Measurements from ENCODE around the gene PLBD2.

Gene PLBD2

GRCh38 chr12:113358381-113359132 is at the start of gene PLBD2:
Gene PLBD2 (plus strand): TSS chr12:113358587. CDS start chr12:113358601, 14 bp downstream.
- peak; percentile 92 to 96 (median 94) for DNase-seq

DNA sequence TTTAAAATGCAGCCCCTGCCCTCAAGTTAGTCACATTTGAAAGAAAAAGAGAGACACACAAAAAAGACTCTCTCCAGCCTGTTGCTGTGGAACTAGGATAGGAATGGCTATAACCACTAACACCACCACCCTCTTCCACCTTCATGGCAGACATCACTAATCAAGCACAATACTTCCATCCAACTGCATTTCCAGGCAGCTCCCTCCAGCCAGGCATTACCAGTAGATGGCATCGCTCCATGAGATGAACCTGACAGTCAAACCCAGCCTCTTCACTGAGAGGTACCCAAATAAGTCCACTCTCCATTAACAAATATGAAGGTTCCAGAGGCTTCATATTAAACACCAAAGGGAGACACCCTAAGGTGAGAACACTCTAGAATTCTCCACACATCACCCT is 47.9 kb upstream of the PLBD2 start:
- DNase-seq = no peak

DNA sequence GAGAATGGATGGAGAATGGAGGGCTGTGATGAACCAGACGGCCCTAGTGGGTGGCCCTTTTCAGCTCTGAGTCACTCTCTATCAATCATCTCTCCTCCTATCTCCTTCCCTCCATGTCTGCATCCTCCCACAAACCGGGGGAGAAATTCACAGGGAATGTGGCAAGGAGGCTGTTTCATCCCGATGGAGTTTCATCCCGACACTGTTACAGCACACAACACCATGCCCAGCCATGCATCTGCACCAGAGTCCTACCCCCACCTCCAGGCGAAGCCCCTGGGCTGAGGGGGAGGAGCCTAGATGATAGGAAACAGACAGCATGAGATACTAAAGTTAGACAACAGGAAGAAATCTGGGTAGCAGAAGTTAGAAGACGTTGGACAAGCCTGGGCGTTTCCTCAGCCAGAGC is 44.3 kb upstream of the PLBD2 start:
- no peak for DNase-seq

DNA sequence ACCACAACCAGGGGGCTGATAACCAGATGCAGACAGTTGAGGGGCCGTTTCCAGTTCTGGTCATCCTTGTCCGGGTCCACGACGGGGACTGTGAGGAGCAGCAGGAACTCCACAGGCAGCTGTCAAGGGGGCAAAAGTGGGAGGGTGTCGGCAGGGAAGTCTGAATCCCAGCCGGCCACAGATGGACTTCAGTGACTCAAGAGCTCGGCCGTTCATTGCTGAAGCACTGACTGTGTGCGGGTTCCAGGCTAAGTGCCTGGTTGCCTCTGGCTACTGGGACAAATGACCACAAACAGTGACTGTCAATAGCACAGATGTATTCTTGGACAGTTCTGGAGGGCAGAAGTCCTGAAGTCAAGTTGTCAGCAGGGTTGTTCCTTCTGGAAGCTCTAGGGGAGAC is 43.0 kb upstream of the PLBD2 start:
- DNase-seq = no peak

DNA sequence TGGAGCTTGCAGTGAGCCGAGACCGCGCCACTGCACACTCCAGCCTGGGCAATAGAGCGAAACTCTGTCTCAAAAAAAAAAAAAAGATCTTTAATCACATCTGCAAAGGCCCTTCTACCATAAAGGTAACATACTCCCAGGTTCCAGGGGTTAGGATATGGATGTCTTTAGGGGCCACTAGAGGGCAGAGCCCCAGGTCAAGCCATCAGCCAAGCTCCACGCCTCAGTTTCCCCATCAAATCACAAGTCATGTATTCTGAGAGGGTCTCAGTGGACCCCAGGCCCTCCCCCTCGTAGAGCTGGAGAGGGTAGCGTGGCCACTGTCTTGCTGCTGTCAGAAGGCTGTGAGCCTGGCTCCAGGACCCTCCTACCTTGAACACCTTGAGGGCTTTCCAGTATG is 42.2 kb upstream of the PLBD2 start:
- DNase-seq = no peak

DNA sequence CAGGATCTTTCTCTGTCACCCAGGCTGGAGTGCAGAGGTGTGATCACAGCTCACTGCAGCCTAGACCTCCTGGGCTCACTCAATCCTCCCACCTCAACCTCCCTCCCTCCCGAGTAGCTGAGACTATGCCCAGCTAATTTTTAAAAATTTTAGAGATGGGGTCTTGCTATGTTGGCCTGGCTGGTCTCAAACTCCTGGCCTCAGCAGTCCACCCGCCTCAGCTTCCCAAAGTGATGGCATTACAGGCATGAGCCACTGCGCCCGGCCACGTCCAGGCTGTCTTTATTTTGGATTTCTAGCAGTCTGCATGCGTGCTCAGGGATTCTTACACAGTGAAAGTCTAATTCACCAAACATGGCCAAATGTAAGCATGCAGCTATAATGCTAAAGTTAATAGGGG is 41.3 kb upstream of the PLBD2 start:
- no peak for DNase-seq

GRCh38 chr12:113318046-113318656 is 40.2 kb upstream of the PLBD2 start:
- no peak for DNase-seq

DNA sequence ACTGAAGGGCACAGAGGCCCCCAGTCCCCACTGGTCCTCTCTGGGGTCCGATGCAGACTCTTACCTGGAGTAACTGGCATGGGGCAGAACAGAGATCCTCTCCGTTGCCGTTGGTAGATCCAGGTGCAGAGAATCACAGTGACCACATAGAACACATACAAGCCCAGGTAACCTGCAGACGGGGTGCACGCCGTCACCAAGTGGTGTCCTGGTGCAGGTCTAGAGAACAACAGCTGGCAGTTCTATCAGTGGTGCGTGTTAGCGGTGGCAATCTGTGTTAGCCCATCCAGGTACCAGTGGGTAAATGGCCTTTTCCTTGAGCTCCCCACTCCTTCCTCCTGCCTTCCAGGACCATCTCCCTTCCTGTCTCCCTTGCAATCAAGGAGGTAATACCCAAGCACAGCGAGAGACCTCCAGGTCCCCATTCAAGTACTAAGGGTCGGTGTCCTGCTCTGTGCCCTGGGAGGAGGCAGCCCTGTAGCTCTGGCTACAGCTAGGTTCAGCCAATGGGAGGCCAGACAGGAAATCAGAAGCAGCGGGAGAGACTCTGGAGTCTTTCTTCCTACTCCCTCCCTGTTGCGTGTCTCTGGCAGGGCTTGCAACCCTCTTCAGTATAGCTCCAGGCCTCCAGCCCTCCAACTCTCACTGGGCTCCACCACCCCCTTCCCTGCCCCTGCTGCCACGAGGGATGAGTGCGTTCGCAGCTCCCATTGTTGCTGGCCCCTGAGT is 39.3 kb upstream of the PLBD2 start:
- no peak for DNase-seq

DNA sequence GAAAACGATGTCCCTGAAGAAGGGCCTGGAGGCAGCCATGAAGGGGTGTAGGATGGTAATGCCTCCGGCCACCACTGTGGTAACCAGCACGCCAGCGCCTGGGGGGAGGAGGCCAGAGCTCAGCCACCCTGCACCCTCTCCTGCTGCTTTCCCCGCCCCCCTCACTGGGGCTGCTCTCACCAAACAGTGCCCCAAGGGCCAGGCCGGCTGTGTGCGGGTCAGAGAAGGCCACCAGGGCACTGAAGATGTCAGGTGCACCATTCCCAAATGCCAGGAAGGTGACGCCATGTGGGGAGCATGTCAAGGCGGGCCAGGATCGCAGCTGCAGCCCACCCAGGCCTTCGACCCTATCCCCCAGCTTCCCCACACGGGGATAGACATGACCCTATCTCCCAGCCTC is 38.0 kb upstream of the PLBD2 start:
- DNase-seq = no peak

DNA sequence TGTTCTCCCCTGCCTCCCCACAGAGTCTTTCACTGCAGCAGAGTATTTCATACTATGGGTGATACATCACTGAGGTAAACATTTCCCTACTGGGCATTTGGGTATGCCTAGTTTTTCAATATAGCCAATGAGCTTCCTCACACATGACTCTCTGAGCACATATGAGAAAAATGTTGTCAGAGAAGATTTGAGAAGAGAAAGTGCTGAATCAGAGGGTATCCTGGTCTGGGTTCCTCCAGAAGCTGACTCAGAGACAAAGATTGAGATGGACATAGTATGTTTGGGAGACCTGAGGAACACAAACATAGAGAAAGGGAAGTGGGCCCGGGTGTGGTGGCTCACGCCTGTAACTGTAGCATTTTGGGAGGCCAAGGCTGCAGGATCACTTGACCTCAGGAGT is 36.0 kb upstream of the PLBD2 start:
- no peak for DNase-seq

DNA sequence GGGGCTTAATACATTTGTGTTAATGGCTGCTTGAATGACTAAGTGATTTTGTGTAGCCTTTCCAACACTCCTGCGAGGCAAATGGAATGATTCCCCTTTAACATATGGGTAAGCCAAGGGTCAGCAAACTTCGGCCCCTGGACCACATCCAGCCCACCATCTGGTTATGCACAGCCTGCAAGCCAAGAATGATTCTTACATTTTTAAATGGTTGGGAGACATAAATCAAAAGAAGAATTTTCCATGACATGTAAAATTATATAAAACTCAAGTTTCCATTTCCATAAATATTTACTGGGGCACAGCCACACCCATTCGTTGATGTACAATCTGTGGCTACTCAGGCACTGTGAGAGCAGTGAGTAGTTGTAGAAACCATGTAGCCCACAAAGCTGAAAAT is 32.5 kb upstream of the PLBD2 start:
- no peak for DNase-seq

- no peak for DNase-seq
Measured at GRCh38 chr12:113326775-113327395, 31.5 kb upstream of the PLBD2 start.

- no peak for DNase-seq
Measured at GRCh38 chr12:113328368-113328889, 30.0 kb upstream of the PLBD2 start.

DNA sequence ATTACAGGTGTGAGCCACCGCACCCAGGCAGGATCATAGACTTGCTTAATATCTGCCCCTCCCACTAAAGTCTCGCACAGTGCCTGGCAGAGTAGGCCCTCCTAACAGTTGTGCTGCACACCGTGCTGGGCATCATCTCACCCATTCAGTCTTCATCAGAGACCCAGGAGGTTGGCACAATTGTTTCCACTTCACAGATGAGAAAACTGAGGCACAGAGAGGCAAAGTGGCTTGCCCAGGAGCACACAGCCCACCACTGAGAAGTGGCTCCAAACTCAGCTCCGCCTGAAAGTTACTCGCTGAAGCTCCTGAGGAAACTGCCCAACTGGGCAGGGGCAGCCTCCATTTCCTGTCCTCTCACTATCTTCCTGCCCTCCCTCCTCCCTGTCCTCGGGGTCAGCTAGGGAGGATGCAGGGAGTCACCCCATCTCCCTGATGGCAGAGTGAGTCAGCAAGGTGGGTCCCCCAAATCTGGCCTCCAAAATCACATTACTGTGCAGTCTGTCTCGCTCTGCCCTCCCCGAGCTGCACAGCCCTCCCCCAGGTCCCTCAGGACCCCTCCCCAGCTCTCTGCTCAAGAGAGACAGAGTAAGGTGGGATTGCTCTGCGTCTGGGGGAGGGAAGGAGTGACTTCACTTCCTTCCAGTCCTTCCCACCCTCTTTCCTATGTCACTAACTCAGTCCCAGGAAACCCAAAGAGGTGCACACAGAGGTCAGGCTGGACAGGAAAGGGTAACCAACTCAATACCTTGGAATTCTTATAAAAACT is 29.2 kb upstream of the PLBD2 start:
- DNase-seq = no peak

DNA sequence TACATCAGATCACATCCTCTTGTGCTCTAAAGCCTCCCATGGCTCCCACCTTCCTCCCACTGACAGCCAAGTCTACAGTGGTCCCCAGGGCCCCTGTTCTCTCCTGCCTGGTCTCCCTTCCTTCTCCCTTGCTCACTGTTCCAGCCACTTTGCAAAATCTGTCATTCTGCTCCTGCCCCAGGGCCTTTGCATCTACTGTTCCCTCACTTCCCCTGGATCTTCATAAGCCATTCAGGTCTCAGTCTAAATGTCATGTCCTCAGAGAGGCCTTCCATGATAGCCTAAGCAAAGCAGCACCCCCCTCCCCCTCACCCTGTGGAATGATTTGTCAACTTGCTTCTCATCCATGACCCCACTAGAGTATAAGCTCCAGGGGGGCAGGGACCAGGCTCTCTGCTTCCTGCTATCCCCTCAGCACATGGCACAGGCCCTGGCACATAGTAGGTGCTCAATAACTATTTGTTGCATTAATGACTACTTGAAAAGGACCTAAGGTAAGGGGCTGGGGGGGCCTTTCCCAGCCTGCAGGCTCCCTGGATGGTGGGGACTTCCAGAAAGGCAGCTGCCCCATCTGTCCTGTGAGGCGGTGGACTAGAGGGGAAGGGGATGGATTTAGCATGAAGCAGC is 28.5 kb upstream of the PLBD2 start:
- DNase-seq = no peak

GRCh38 chr12:113330505-113330904 is 27.9 kb upstream of the PLBD2 start:
- DNase-seq = no peak

GRCh38 chr12:113332688-113333417 is 25.5 kb upstream of the PLBD2 start:
- no peak for DNase-seq

DNA sequence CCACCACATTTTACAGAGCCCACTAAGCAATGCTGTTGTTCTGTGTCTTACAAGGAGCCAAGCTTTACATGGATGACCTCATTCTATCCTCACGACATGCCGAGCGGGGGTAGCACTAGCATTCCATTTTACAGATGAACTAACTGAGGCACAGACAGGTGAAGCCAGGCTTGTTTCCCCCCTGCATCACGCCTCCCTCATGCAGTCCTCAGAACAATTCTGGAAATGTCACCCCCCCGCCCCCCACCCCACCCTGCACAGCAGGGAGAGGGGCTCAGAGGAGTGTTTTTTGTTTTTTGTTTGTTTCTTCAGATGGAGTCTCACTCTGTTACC is 25.0 kb upstream of the PLBD2 start:
- DNase-seq = no peak

DNA sequence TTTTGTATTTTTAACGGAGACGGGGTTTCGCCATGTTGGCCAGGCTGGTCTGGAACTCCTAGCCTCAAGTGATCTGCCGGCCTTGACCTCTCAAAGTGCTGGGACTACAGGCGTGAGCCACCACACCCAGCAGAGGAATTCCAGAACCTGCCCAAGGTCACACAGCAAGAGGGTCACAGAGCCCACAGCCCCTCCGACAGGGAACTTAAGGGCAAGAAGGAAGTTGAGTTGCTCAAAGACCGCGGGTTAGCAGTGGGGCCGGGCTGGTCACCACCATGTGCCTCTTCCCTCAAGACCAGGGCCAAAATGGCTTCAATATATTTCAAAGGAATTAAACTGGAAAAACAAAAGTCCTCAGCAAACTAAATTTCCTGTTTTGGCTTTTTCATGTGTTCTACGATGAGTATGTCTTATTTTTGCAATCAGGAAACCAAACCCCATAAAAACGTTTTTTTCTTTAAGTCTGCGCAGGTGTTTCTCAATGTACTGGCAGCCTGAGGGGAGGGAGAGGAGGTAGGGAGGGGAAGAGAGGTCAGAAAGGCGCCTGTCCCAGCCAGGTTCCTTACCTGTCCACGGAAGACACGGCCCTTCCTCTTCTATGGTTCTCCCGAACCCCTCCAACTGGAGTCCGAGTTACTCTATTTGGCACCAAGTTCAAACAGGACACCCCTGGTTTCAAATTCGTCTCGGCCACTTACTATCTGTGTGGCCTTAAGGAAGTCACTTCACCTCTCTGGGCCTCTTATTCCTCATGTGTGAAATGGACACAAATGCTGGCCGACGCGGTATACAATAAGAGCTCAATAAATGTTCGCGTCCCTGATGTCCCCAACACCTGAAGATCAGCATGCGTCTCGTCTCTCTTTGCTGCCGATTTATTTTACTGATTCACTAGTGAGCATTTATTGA is 24.3 kb upstream of the PLBD2 start:
- peak in 3 of 6 experiments; percentile 42 to 61 (median 57) for DNase-seq

GRCh38 chr12:113334786-113335539 is 23.4 kb upstream of the PLBD2 start, which contains the start of gene SLC8B1:
Gene SLC8B1 (minus strand): TSS chr12:113335109. CDS start chr12:113332878, 2,231 bp downstream.
- DNase-seq = peak; percentile 61 to 91 (median 84)
